ENCODE measurements around the gene EBF3.

EBF3 gene

GRCh38 chr10:129860396-129860795 lies 103.7 kb downstream of the EBF3 start:
- Histone ChIP-seq H3K4me1 (ENCODE audit: control insufficient read depth, insufficient read depth, low read depth, low read length) (no peaks in the 10 kb centered on the region), H3K4me2 (ENCODE audit: low read length, poor library complexity, severe bottlenecking) (no peak overlapping the region), H3K4me3 (ENCODE audit: insufficient read depth in 1 of 2, low read depth in 1 of 2, low read length in 2 of 2) (no peak overlapping the region), H3K18ac (ENCODE audit: low read depth in 1 of 2, low read length in 2 of 2) (no peak overlapping the region), H3K27me3 (ENCODE audit: control insufficient read depth in 1 of 2, insufficient read depth in 1 of 2, low read length in 2 of 2) (no peaks in the 10 kb centered on the region), H2BK15ac (ENCODE audit: low read depth, poor library complexity, severe bottlenecking) (no peak overlapping the region), H2BK5ac (ENCODE audit: low read depth, low read length, poor library complexity, severe bottlenecking) (no peak overlapping the region), H4K8ac (ENCODE audit: low read length) (no peak overlapping the region), H3K9ac (ENCODE audit: low read length) (no peak overlapping the region), H2BK120ac (ENCODE audit: low read depth, low read length) (no peak overlapping the region), H3K79me1 (replicated peaks; ENCODE audit: low read length, poor library complexity, severe bottlenecking) (no peaks in the 10 kb centered on the region), H2AFZ (ENCODE audit: low read depth, low read length) (no peak overlapping the region), H3K23ac (ENCODE audit: low read length in 2 of 2) (no peak overlapping the region), H3K14ac (ENCODE audit: low read length in 2 of 2) (no peak overlapping the region), H2BK12ac (ENCODE audit: low read length in 2 of 2) (no peak overlapping the region), H3K4ac (ENCODE audit: low read depth in 1 of 2, low read length in 2 of 2) (no peak overlapping the region), H2AK5ac (ENCODE audit: low read length, severe bottlenecking) (no peak overlapping the region), H3K36me3 (ENCODE audit: control insufficient read depth in 1 of 2, insufficient read depth in 2 of 2, low read depth in 1 of 2, low read length in 2 of 2) (peaks cover 0 to 99% of the 10 kb centered on the region in 2 experiments), H3K27ac (ENCODE audit: low read length, poor library complexity, severe bottlenecking) (no peak overlapping the region), H3K9me3 (ENCODE audit: control insufficient read depth, low read length) (no peaks in the 10 kb centered on the region), H4K91ac (ENCODE audit: low read length) (no peak overlapping the region)
- WGBS, result 89% methylated on average over 9 of the region's 9 CpGs
- DNase-seq, result no peak

GRCh38 chr10:129859536-129859935 lies 104.5 kb downstream of the EBF3 start:
- H3K79me1 ChIP-seq (replicated peaks; ENCODE audit: low read length, poor library complexity, severe bottlenecking), result no peaks in the 10 kb centered on the region
- H3K4ac ChIP-seq (ENCODE audit: low read depth in 1 of 2, low read length in 2 of 2), result no peak overlapping the region

GRCh38 chr10:129857242-129857960 lies 106.7 kb downstream of the EBF3 start:
- WGBS, result 97% methylated on average over 19 of the region's 19 CpGs
- Histone ChIP-seq H4K91ac (ENCODE audit: low read length) (no peak overlapping the region), H2AK5ac (ENCODE audit: low read length, severe bottlenecking) (no peak overlapping the region), H3K9me3 (ENCODE audit: control insufficient read depth, low read length) (no peaks in the 10 kb centered on the region), H3K36me3 (ENCODE audit: control insufficient read depth in 1 of 2, insufficient read depth in 2 of 2, low read depth in 1 of 2, low read length in 2 of 2) (peaks cover 0 to 99% of the 10 kb centered on the region in 2 experiments), H4K8ac (ENCODE audit: low read length) (no peak overlapping the region), H3K4me2 (ENCODE audit: low read length, poor library complexity, severe bottlenecking) (no peak overlapping the region), H3K27me3 (ENCODE audit: control insufficient read depth in 1 of 2, insufficient read depth in 1 of 2, low read length in 2 of 2) (no peaks in the 10 kb centered on the region), H3K23ac (ENCODE audit: low read length in 2 of 2) (no peak overlapping the region), H3K4me1 (ENCODE audit: control insufficient read depth, insufficient read depth, low read depth, low read length) (no peaks in the 10 kb centered on the region), H2BK120ac (ENCODE audit: low read depth, low read length) (no peak overlapping the region), H3K4ac (ENCODE audit: low read depth in 1 of 2, low read length in 2 of 2) (no peak overlapping the region), H3K4me3 (ENCODE audit: insufficient read depth in 1 of 2, low read depth in 1 of 2, low read length in 2 of 2) (no peak overlapping the region), H3K14ac (ENCODE audit: low read length in 2 of 2) (no peak overlapping the region), H3K9ac (ENCODE audit: low read length) (no peak overlapping the region), H3K79me1 (replicated peaks; ENCODE audit: low read length, poor library complexity, severe bottlenecking) (no peaks in the 10 kb centered on the region), H3K18ac (ENCODE audit: low read depth in 1 of 2, low read length in 2 of 2) (no peak overlapping the region), H3K27ac (ENCODE audit: low read length, poor library complexity, severe bottlenecking) (no peak overlapping the region), H2AFZ (ENCODE audit: low read depth, low read length) (no peak overlapping the region), H2BK5ac (ENCODE audit: low read depth, low read length, poor library complexity, severe bottlenecking) (no peak overlapping the region), H2BK15ac (ENCODE audit: low read depth, poor library complexity, severe bottlenecking) (no peak overlapping the region), H2BK12ac (ENCODE audit: low read length in 2 of 2) (no peak overlapping the region)
- DNase-seq, result no peak

More at GRCh38 chr10:129859536-129859935, 104.5 kb downstream of the EBF3 start:
- Histone ChIP-seq H3K9me3 (ENCODE audit: control insufficient read depth, low read length) (no peaks in the 10 kb centered on the region), H2AFZ (ENCODE audit: low read depth, low read length) (no peak overlapping the region), H2BK12ac (ENCODE audit: low read length in 2 of 2) (no peak overlapping the region), H4K8ac (ENCODE audit: low read length) (no peak overlapping the region), H3K23ac (ENCODE audit: low read length in 2 of 2) (no peak overlapping the region), H4K91ac (ENCODE audit: low read length) (no peak overlapping the region), H3K4me3 (ENCODE audit: insufficient read depth in 1 of 2, low read depth in 1 of 2, low read length in 2 of 2) (no peak overlapping the region), H2BK15ac (ENCODE audit: low read depth, poor library complexity, severe bottlenecking) (no peak overlapping the region), H3K14ac (ENCODE audit: low read length in 2 of 2) (no peak overlapping the region), H2BK120ac (ENCODE audit: low read depth, low read length) (no peak overlapping the region), H3K9ac (ENCODE audit: low read length) (no peak overlapping the region), H3K27me3 (ENCODE audit: control insufficient read depth in 1 of 2, insufficient read depth in 1 of 2, low read length in 2 of 2) (no peaks in the 10 kb centered on the region), H3K18ac (ENCODE audit: low read depth in 1 of 2, low read length in 2 of 2) (no peak overlapping the region), H2BK5ac (ENCODE audit: low read depth, low read length, poor library complexity, severe bottlenecking) (no peak overlapping the region), H2AK5ac (ENCODE audit: low read length, severe bottlenecking) (no peak overlapping the region), H3K27ac (ENCODE audit: low read length, poor library complexity, severe bottlenecking) (no peak overlapping the region), H3K4me2 (ENCODE audit: low read length, poor library complexity, severe bottlenecking) (no peak overlapping the region), H3K36me3 (ENCODE audit: control insufficient read depth in 1 of 2, insufficient read depth in 2 of 2, low read depth in 1 of 2, low read length in 2 of 2) (peaks cover 0 to 99% of the 10 kb centered on the region in 2 experiments), H3K4me1 (ENCODE audit: control insufficient read depth, insufficient read depth, low read depth, low read length) (no peaks in the 10 kb centered on the region)
- DNase-seq, result no peak
- WGBS, result 85% methylated on average over 7 of the region's 7 CpGs

GRCh38 chr10:129855836-129856563 lies 108.1 kb downstream of the EBF3 start:
- Histone ChIP-seq H3K18ac (ENCODE audit: low read depth in 1 of 2, low read length in 2 of 2) (no peak overlapping the region), H2AK5ac (ENCODE audit: low read length, severe bottlenecking) (no peak overlapping the region), H3K4me3 (ENCODE audit: insufficient read depth in 1 of 2, low read depth in 1 of 2, low read length in 2 of 2) (no peak overlapping the region), H2AFZ (ENCODE audit: low read depth, low read length) (no peak overlapping the region), H3K9me3 (ENCODE audit: control insufficient read depth, low read length) (no peaks in the 10 kb centered on the region), H3K14ac (ENCODE audit: low read length in 2 of 2) (no peak overlapping the region), H4K8ac (ENCODE audit: low read length) (no peak overlapping the region), H2BK120ac (ENCODE audit: low read depth, low read length) (no peak overlapping the region), H3K23ac (ENCODE audit: low read length in 2 of 2) (no peak overlapping the region), H3K27me3 (ENCODE audit: control insufficient read depth in 1 of 2, insufficient read depth in 1 of 2, low read length in 2 of 2) (no peaks in the 10 kb centered on the region), H2BK5ac (ENCODE audit: low read depth, low read length, poor library complexity, severe bottlenecking) (no peak overlapping the region), H4K91ac (ENCODE audit: low read length) (no peak overlapping the region), H2BK12ac (ENCODE audit: low read length in 2 of 2) (no peak overlapping the region), H3K4ac (ENCODE audit: low read depth in 1 of 2, low read length in 2 of 2) (no peak overlapping the region), H3K4me1 (ENCODE audit: control insufficient read depth, insufficient read depth, low read depth, low read length) (no peaks in the 10 kb centered on the region), H3K79me1 (replicated peaks; ENCODE audit: low read length, poor library complexity, severe bottlenecking) (no peaks in the 10 kb centered on the region), H3K36me3 (ENCODE audit: control insufficient read depth in 1 of 2, insufficient read depth in 2 of 2, low read depth in 1 of 2, low read length in 2 of 2) (peaks cover 0 to 99% of the 10 kb centered on the region in 2 experiments), H3K4me2 (ENCODE audit: low read length, poor library complexity, severe bottlenecking) (no peak overlapping the region), H3K9ac (ENCODE audit: low read length) (no peak overlapping the region), H2BK15ac (ENCODE audit: low read depth, poor library complexity, severe bottlenecking) (no peak overlapping the region), H3K27ac (ENCODE audit: low read length, poor library complexity, severe bottlenecking) (no peak overlapping the region)
- 83% methylated on average over 7 of the region's 7 CpGs for WGBS
- DNase-seq, result no peak
